GM12872 (cell line): Measurements from ENCODE around the gene ABCC4.
A peak's percentile ranks its signal among the peaks of the same experiment; 100 is the strongest.

ENCODE experiments used
- TF ChIP-seq, protein P1 (sequence below): IDR thresholded peaks from 3 replicates; pipeline ENCODE4 v1.5.1; 2011; ENCODE audit warnings: low read depth, mild to moderate bottlenecking, low read length, moderate library complexity; ENCODE audit not compliant: insufficient read depth

The ABCC4 gene

GRCh38 chr13:95224064-95224463, 77.2 kb downstream of the ABCC4 start:
- TF ChIP-seq, protein P1, sequence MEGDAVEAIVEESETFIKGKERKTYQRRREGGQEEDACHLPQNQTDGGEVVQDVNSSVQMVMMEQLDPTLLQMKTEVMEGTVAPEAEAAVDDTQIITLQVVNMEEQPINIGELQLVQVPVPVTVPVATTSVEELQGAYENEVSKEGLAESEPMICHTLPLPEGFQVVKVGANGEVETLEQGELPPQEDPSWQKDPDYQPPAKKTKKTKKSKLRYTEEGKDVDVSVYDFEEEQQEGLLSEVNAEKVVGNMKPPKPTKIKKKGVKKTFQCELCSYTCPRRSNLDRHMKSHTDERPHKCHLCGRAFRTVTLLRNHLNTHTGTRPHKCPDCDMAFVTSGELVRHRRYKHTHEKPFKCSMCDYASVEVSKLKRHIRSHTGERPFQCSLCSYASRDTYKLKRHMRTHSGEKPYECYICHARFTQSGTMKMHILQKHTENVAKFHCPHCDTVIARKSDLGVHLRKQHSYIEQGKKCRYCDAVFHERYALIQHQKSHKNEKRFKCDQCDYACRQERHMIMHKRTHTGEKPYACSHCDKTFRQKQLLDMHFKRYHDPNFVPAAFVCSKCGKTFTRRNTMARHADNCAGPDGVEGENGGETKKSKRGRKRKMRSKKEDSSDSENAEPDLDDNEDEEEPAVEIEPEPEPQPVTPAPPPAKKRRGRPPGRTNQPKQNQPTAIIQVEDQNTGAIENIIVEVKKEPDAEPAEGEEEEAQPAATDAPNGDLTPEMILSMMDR: no peak

GRCh38 chr13:95222733-95223018, 78.6 kb downstream of the ABCC4 start:
- TF ChIP-seq, protein P1: peak; percentile 40; the same call in 1 of the 3 replicates

GRCh38 chr13:95221971-95222732, 79.1 kb downstream of the ABCC4 start:
- TF ChIP-seq, protein P1: no peak

DNA sequence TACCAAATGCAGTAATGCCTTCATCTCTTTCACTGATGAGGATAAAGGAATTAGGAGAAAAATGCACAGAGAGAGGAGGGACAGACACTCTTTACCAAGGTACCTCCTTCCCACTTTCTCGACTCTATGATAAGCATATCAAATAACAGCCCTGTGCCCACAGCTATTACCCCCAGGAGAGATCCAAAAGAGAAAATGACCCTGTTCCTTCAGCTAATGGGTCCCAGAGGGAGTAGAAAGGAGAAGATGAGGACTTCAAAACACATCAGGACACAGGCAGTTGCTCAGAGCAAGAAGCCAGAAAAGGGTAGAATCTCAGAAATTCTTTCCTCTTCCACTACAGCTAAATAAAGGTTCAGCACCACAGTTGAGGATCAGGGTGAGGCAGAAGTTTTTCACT, 80.6 kb downstream of the ABCC4 start:
- TF ChIP-seq, protein P1: no peak

DNA sequence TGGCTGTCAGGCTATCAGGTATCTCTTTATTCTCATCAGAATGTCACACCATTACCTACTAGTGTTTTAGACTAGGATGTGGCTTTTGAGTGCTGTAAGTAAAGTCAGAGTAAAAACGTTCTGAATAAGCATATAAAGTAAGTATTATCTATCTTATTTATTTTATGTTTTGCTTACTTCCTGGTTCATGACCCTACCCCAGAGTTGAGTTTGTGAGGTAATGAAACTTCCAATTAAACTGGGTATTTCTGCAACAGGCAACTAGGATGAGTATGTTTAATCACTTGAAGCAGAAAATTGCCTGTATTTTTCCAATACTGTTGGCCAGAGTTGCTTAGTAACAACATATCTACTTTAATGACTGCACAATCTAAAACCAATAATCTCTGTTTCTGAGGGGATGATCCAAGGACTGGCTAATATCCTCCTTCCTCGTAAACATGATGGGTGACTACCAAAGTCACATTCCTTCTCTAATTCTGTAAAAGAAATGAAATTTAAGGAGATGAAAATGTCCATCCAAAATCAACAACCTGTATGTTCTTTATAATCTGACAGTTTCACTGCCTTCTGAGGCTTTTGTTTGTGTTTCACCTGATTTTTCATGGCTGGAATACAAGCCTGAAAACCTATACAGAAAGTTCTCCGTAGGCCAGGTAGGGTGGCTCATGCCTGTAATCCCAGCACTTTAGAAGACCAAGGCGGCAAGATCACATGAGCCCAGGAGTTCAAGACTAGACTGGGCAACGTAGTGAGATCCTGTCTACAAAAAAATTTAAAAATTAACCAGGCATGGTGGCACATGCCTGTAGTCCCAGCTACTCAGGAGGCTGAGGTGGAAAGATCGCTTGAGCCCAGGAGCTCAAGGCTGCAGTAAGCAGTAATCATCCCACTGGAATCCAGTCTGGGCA, 83.1 kb downstream of the ABCC4 start:
- TF ChIP-seq, protein P1: no peak

GRCh38 chr13:95216182-95216581, 85.1 kb downstream of the ABCC4 start:
- TF ChIP-seq, protein P1: no peak

GRCh38 chr13:95212983-95213850, 88.0 kb downstream of the ABCC4 start:
- TF ChIP-seq, protein P1: no peak
